Upper lobe of left lung (tissue), 4 donors: ENCODE measurements around the gene SMAGP.

Experiments used
- EP300 ChIP-seq, 4 donors: sonication (generic); formaldehyde crosslinking; IDR thresholded peaks; one replicate each; pipeline ENCODE4 v1.5.1; 2017; ENCODE audit warnings: antibody characterized with exemption in 4 of 4, control low read depth in 2 of 4
- POLR2A ChIP-seq, 4 donors: fragments of 450-650 bp; IDR thresholded peaks; one replicate each; pipeline ENCODE4 v1.5.1; 2016 to 2017; ENCODE audit warnings: antibody characterized with exemption in 4 of 4, mild to moderate bottlenecking in 2 of 4
- POLR2AphosphoS5 ChIP-seq, 2 donors: sonication (generic); formaldehyde crosslinking; IDR thresholded peaks; one replicate each; pipeline ENCODE4 v1.5.1; 2017; ENCODE audit warnings: antibody characterized with exemption in 2 of 2
- TF ChIP-seq, protein P1 (sequence below), 6 experiments: fragments of 450-650 bp in 4 of 6; fragments of 200-600 bp in 2 of 6; sonication (generic) in 2 of 6; IDR thresholded peaks; one replicate each; pipeline ENCODE4 v1.5.1; 2016 to 2019; ENCODE audit warnings: antibody characterized with exemption in 6 of 6

DNA sequence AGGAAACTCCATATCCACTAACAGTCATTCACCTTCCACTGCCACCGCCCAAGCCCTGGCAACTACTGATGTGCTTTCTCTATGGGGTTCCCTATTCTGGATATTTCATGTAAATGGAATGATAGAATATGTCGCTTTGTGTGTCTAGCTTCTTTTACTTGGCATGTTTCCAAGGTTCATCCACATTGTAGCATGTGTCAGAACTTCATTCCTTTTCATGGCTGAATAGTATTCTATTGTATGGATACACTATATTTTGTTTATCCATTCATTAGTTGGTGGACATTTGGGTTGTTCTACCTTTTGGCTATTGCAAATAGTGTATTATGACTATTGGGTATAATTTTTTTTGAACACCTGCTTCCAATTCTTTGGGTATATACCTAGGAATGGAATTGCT is 61.0 kb downstream of the SMAGP start:
- no peak for TF ChIP-seq POLR2A (IDR thresholded peaks at IDR 0.05)
- TF ChIP-seq, protein P1, sequence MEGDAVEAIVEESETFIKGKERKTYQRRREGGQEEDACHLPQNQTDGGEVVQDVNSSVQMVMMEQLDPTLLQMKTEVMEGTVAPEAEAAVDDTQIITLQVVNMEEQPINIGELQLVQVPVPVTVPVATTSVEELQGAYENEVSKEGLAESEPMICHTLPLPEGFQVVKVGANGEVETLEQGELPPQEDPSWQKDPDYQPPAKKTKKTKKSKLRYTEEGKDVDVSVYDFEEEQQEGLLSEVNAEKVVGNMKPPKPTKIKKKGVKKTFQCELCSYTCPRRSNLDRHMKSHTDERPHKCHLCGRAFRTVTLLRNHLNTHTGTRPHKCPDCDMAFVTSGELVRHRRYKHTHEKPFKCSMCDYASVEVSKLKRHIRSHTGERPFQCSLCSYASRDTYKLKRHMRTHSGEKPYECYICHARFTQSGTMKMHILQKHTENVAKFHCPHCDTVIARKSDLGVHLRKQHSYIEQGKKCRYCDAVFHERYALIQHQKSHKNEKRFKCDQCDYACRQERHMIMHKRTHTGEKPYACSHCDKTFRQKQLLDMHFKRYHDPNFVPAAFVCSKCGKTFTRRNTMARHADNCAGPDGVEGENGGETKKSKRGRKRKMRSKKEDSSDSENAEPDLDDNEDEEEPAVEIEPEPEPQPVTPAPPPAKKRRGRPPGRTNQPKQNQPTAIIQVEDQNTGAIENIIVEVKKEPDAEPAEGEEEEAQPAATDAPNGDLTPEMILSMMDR (IDR thresholded peaks at IDR 0.05) = no peak
- no peak for TF ChIP-seq POLR2AphosphoS5 (IDR thresholded peaks at IDR 0.05)
- no peak for TF ChIP-seq EP300 (IDR thresholded peaks at IDR 0.05)
